RWPE1 (cell line): ENCODE measurements around the gene CSTPP1.

Experiments used
- CTCF ChIA-PET: fragments of 350-600 bp; sonication (Branson Sonifier 250); formaldehyde crosslinking; extraction: SDS; loops from one replicate; lab custom pipeline; 2021; lab: Yijun Ruan, JAX
- POLR2A ChIA-PET: fragments of 400-600 bp; formaldehyde crosslinking; extraction: SDS; loops from one replicate; lab custom pipeline; 2020; ENCODE audit warnings: antibody characterized with exemption; ENCODE audit not compliant: low non-redundant PET; lab: Yijun Ruan, JAX
- DNase-seq: peaks from one replicate; pipeline ENCODE4 v3.0.0; 2012; ENCODE audit warnings: low spot score
- H3K27ac ChIP-seq: fragments of 450-650 bp; 2 replicates; pipeline ENCODE4 v1.5.1; 2017
- TF ChIP-seq, protein P1 (sequence below): fragments of 450-650 bp; conservative IDR thresholded peaks from 2 replicates; pipeline ENCODE4 v1.5.1; 2017; ENCODE audit warnings: low read depth, mild to moderate bottlenecking

The CSTPP1 gene

DNA sequence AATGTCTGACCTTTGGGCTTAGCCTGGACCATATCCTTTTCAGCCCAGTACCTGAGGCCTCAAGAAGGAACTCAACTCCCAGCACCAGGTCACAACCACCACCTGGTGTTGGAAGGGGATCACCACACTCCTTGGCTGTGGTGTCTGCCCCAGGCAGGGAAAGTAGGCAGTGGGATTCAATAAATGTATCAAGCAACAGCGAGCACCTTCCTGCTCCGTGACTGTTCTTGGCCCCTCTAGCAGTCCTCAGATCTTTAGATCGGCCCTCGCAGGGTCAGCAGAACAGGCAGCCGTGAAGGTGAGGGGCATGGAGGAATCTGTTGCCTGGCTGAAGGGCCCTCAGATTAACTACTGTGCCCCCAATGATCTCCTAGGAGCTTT lies 224.2 kb downstream of the CSTPP1 start:
- DNase-seq: no peak
- CTCF ChIA-PET: interaction anchor here (0.5 to 1.0 kb wide), 8 partner anchors 8 to 311 kb away, joined by 3 to 8 read pairs (median 3); no protein-coding TSS in a partner anchor
- peak overlapping the region; percentile 50 for H3K27ac ChIP-seq
- TF ChIP-seq, protein P1, sequence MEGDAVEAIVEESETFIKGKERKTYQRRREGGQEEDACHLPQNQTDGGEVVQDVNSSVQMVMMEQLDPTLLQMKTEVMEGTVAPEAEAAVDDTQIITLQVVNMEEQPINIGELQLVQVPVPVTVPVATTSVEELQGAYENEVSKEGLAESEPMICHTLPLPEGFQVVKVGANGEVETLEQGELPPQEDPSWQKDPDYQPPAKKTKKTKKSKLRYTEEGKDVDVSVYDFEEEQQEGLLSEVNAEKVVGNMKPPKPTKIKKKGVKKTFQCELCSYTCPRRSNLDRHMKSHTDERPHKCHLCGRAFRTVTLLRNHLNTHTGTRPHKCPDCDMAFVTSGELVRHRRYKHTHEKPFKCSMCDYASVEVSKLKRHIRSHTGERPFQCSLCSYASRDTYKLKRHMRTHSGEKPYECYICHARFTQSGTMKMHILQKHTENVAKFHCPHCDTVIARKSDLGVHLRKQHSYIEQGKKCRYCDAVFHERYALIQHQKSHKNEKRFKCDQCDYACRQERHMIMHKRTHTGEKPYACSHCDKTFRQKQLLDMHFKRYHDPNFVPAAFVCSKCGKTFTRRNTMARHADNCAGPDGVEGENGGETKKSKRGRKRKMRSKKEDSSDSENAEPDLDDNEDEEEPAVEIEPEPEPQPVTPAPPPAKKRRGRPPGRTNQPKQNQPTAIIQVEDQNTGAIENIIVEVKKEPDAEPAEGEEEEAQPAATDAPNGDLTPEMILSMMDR: no peak
- POLR2A ChIA-PET: no interaction called here

DNA sequence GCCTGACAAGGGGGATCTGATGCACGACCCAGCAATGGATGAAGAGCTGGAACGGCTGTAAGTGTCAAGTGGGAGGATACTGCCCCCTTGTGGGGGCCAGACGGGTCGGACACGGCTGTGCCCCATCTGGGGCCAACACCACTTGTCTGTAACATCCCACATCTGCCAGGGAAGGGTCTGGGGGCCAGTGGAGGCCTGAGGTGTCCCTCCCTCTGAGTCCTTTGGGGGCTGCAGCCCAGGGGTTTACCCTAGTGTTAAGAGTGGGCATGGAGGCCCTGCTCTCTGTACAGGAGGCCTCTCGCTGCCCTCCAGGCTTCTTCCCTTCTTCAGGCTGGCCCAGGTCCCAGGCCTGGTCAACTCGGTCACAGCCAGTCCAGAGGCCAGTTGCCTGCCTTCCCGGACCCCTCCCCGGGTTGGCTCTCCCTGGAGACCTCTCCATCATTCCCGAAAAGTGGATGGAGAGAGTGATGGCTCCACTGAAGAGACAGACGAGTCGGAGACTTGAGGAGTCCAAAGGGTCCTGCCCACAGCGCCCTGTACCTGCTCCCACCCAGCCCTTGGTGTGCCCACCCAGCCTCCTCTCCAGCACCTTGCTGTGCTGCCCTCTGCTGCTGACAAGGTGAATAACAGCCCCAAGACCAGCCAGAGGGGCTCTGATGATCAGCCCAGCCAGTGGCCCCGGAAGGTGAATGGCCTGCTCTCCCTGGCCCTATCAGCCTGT lies 224.7 kb downstream of the CSTPP1 start:
- peak; percentile 78 for DNase-seq
- CTCF ChIA-PET: interaction anchor here (0.5 to 2.2 kb wide), 10 partner anchors 8 to 312 kb away, joined by 3 to 13 read pairs (median 3); no protein-coding TSS in a partner anchor
- peak overlapping the region; percentile 50 for H3K27ac ChIP-seq
- TF ChIP-seq, protein P1: peak; percentile 66
- POLR2A ChIA-PET: no interaction called here

DNA sequence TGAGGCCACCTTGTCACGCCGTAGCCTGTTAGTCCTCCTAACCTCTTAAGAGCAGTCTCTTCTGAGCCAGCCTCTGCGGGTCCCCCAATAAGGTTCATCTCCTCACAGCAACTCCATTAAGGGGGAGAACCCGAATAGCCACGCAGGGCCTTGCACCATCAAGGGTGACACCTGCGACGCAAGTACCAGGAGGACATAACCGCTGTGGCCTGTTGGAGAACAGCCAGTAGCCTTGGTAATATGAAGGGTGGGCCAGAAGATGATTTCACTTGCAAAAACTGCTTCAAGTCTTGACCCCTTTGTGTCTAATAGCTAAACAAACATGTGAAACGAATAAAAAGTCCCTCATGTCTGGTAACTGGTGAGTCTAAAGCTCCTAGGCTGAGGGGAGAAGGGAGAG lies 225.3 kb downstream of the CSTPP1 start:
- no peak for DNase-seq
- peak overlapping the region; percentile 50 for H3K27ac ChIP-seq
- TF ChIP-seq, protein P1: peak; percentile 4
- CTCF ChIA-PET: interaction anchor here (0.7 to 2.2 kb wide), 4 partner anchors 9 to 309 kb away, joined by 3 to 13 read pairs (median 5); no protein-coding TSS in a partner anchor
- POLR2A ChIA-PET: no interaction called here

DNA sequence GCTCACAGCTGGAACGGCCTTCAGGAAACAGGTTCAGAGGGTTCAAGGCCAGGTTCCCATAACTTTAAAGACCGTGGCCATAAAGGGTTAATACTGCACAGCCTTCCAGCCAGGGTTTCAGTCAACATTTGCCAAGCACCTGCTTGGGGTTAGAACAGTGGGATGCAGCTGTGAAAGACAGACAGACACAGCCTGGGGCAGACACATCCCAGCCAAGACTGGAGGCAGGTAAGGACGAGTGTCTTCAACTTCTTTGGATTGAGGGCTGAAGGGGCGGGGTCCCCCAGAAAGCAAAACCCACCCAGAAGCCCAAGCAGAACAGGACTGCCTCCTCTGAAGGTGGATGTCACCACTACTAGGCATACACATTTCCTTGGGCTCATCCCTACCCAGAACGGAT lies 225.9 kb downstream of the CSTPP1 start:
- TF ChIP-seq, protein P1: no peak
- ChIA-PET POLR2A (no interaction called here), CTCF (interaction anchor here (0.7 to 2.2 kb wide), 4 partner anchors 8 to 309 kb away, joined by 3 to 13 read pairs (median 5); no protein-coding TSS in a partner anchor)
- DNase-seq: no peak
- peak overlapping the region; percentile 50 for H3K27ac ChIP-seq

DNA sequence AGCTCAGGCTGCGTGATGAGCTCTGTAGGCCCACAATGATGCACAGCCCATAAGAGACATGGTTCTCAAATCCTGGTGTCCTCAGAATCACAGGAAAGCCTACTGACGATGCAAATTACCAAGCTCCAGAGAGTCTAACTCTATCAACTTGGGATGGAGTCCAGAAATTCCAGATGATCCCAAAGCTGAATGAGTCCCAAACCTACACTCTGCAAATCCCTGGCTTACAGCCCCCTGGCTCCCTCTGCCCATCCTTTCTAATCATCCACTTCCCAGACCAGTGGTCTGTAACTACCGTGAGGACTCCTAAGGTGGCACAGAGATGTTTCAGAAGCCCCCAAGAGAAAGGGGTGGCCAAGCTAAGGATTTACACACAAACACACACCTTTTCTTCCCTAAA lies 226.6 kb downstream of the CSTPP1 start:
- no peak for DNase-seq
- POLR2A ChIA-PET: interaction anchor here (0.5 to 0.6 kb wide), 3 partner anchors 9 to 94 kb away, joined by 4 read pairs; no protein-coding TSS in a partner anchor
- H3K27ac ChIP-seq: peak overlapping the region; percentile 53
- TF ChIP-seq, protein P1: no peak
- CTCF ChIA-PET: interaction anchor here (0.5 to 2.2 kb wide), 7 partner anchors 10 to 267 kb away, joined by 3 to 13 read pairs (median 4); no protein-coding TSS in a partner anchor

DNA sequence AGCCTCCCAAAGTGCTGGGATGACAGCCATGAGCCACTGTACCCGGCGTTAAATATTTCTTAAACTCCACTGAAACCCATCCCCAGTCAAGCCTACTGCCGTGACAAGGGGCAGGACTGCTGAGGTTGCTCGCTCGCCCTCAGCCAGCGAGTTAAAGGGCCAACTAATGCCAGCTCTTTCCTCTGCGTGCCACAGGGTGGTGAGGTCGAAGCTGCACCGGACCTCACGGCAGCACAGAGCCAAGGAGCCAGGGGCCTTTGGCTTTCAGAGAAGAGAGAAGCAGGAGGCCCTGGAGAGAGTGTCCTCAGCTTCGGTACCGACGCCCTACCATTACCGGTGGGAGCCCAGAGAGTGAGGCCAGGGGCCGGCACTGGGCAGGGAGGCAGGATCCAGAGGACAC lies 227.3 kb downstream of the CSTPP1 start:
- ChIA-PET CTCF (interaction anchor here (0.5 to 0.7 kb wide), 2 partner anchors 163 to 248 kb away, joined by 3 to 4 read pairs; no protein-coding TSS in a partner anchor), POLR2A (interaction anchor here (0.5 kb wide), 1 partner anchor 94 kb away, joined by 4 read pairs; no protein-coding TSS in a partner anchor)
- peak overlapping the region; percentile 53 for H3K27ac ChIP-seq
- DNase-seq: no peak
- TF ChIP-seq, protein P1: no peak
